Measurements from ENCODE around the gene ZNF253.
"Not testable (repeated sequence)": the region's sequence is repeated elsewhere in the genome, so short reads cannot be mapped to it uniquely, and the experiment has no call there.

The ZNF253 gene

GRCh38 chr19:19892055-19892941 is 26.6 kb downstream of the ZNF253 start:
- not testable (repeated sequence) for DNase-seq (ENCODE audit: low spot score); FAIRE-seq

- FAIRE-seq (no peak), DNase-seq (ENCODE audit: low spot score) (peak; percentile 57)
Observed at GRCh38 chr19:19900139-19900728, 34.6 kb downstream of the ZNF253 start.

GRCh38 chr19:19900729-19901444 is 35.2 kb downstream of the ZNF253 start, which contains the start of gene ZNF93:
Gene ZNF93, plus strand, starts transcription at chr19:19900946. Its CDS starts 143 bp downstream, at chr19:19901089.
- DNase-seq (ENCODE audit: low spot score) (peak; percentile 91), FAIRE-seq (peak; percentile 88)

GRCh38 chr19:19907551-19907950 is 41.9 kb downstream of the ZNF253 start:
- FAIRE-seq, result not testable (repeated sequence)
- DNase-seq (ENCODE audit: low spot score), result peak; percentile 8

GRCh38 chr19:19909654-19910053 is 44.0 kb downstream of the ZNF253 start:
- FAIRE-seq, result no peak

GRCh38 chr19:19911150-19911549 is 45.5 kb downstream of the ZNF253 start:
- FAIRE-seq (no peak), DNase-seq (ENCODE audit: low spot score) (no peak)

More at GRCh38 chr19:19909654-19910053, 44.0 kb downstream of the ZNF253 start:
- DNase-seq (ENCODE audit: low spot score), result no peak

GRCh38 chr19:19914596-19914995 is 48.9 kb downstream of the ZNF253 start:
- DNase-seq (ENCODE audit: low spot score) (no peak), FAIRE-seq (no peak)

- not testable (repeated sequence) for FAIRE-seq; DNase-seq (ENCODE audit: low spot score)
Observed at GRCh38 chr19:19930417-19930816, 64.7 kb downstream of the ZNF253 start.

GRCh38 chr19:19933432-19934314 is 68.0 kb downstream of the ZNF253 start:
- not testable (repeated sequence) for FAIRE-seq; DNase-seq (ENCODE audit: low spot score)

GRCh38 chr19:19937403-19937802 is 71.7 kb downstream of the ZNF253 start:
- FAIRE-seq (no peak), DNase-seq (ENCODE audit: low spot score) (no peak)

- DNase-seq (ENCODE audit: low spot score) (no peak), FAIRE-seq (no peak)
Observed at GRCh38 chr19:19938449-19938848, 72.8 kb downstream of the ZNF253 start.

- DNase-seq (ENCODE audit: low spot score) (no peak), FAIRE-seq (no peak)
Observed at GRCh38 chr19:19943848-19944582, 78.3 kb downstream of the ZNF253 start.

All from RCC 7860 (cell line).